HG03135 (cell line): ENCODE results near the gene QPRT.
A peak's percentile ranks its signal among the peaks of the same experiment; 100 is the strongest.
"Not testable (repeated sequence)": the region's sequence is repeated elsewhere in the genome, so short reads cannot be mapped to it uniquely, and the experiment has no call there.

Source experiments
- ATAC-seq: cut with Tn5 transposase; IDR thresholded peaks from one replicate; pipeline ENCODE4 v1.9.1; 2021; ENCODE audit warnings: mild to moderate bottlenecking, moderate library complexity; ENCODE audit not compliant: unreplicated experiment

The QPRT gene

DNA sequence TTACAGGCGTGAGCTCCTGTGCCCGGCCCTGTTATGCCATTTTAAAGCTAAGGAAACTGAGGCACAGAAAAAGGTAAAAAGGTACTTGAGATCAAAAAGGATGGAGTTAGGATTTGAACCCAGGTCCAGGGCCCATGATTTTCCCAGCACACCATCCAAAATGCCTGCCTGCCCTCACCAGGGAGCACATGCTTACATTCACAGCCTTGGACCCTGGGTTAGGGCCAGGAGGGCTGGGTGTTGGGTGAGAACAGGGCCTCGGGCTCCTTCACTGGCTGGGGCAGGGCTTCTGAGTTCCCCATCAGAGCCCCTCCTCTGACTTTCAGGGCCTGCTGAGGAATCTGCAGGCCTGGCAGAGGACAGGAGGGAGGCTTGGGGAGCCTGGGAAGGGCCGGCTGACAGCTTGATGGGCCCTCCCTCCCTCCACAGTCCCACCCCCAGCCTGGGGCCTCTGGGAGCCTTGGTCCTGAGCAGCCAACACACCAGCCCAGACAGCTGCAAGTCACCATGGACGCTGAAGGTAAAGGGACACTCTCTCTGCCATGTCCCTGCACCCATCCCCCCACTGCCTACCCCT is at the start of gene QPRT:
Gene QPRT, plus strand, starts transcription at position 490 of the 577 bp plus-strand sequence. Its CDS starts 18 bp downstream, at position 508.
- no peak for ATAC-seq

DNA sequence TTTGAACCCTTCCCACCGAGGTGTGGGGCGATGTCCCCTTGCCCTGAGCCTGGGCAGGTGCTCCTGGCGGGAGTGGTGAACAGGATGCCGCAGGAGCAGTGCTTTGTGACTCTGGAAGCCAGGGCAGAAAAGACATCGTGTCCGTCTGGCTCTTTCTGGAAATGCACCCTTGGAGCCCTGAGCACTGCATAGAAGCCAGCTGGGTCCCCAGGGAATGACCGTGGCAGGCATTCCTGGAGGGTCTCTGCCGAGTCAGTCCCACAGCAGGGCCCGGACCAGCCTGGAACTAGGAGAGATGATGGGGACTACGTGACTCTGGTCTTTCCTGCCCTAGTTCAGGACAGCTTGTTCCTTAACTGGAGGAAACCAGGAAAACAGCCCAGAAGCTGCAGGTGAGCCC is 49.7 kb upstream of the QPRT start:
- not testable (repeated sequence) for ATAC-seq

DNA sequence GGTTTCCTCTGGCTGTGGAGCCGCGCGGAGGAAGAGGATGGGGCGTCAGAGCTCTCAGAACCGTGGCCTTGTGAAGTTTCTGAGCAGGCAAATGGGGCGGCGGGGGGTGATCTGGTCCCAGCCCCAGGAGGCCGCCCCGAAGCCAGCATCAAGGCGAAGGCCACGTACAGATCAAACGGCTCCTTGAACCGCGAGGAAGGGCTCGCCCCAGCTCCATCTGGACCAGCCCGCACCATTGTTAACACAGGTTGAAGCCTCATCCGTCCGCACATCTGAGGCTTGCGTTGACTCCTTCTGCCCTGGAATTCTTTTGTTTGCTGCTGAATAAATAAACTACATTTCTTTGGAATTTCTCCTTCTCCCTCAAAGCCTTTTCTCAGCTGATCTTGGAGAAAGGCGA is 47.3 kb upstream of the QPRT start:
- not testable (repeated sequence) for ATAC-seq

DNA sequence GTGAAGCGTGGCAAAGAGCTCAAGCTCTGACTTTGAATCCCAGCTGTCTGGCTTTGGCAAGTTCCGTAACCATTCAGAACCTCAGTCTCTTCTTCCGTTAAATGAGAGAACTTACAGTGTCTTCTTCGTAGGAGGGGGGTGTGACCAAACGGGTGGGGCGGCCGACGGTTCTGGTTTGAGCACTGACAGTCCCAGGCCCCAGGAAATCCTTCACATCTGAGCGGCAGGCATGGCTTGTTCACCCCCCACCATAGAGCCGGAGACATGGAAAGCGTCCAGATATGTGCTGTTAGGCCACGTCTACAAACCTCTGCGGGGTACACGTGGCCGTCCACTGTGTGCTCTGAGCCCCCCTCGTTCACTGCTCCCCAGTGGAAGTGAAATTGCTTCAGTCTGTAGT is 43.1 kb upstream of the QPRT start:
- not testable (repeated sequence) for ATAC-seq

DNA sequence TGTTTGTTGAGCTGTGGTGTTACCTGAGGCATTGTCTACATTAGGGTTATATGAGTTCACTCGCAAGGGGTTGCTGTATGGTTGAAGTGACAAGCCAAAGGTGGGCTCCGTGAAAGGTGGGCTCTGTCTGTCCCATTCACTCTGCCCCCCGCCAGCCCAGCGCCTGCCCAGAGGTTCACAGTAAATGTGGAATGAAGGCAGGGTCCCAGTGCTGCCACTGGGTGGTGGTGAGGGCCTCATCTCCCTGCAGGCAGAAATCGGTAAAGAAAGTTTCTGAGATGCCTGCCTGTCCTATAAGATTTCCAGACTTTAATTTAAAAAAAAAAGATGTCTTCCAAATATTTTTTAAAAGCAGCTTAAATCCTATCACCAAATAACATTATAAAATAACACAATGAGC is 42.6 kb upstream of the QPRT start:
- ATAC-seq: not testable (repeated sequence)

DNA sequence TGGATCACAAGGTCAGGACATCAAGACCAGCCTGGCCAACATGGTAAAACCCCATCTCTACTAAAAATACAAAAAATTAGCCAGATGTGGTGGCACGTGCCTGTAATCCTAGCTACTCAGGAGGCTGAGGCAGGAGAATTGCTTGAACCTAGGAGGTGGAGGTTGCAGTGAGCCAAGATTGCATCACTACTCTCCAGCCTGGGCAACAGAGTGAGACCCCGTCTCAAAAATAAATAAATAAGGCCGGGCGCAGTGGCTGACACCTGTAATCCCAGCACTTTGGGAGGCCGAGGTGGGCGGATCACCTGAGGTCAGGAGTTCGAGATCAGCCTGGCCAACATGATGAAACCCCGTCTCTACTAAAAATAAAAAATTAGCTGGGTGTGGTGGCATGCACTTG is 40.2 kb upstream of the QPRT start:
- ATAC-seq: not testable (repeated sequence)

DNA sequence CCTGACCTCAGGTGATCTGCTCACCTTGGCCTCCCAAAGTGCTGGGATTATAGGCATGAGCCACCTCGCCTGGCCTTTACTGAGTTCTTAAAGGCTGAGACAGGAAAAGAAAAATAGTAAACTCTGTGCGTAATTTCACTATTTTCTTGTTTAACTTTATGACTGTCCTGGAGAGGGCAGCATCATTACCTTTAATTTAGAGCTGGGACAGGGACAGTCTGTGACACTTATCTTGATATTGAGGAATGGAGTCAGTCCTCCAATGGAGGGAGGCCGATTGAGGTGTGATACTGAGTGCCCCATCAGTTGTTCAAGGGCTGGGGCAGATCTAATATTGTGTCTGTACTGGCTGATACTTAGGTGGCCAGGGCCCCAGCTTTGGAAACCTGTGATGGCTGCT is 37.4 kb upstream of the QPRT start:
- ATAC-seq: no peak

DNA sequence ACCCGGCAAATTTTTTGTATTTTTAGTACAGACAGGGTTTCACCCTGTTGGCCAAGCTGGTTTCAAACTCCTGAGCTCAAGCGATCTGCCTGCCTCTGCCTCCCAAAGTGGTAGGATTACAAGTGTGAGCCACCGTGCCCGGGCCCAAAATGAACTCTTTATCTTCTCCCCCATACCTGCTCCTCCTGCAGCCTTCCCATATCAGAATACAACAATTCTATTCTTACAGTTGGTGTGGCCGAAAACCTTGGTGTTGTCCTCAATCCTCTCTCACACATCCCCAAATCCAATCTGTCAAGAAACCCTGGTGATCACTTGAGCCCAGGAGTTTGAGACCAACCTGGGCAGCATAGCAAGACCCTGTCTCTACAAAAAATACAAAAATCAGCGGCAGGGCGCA is 35.4 kb upstream of the QPRT start:
- no peak for ATAC-seq

DNA sequence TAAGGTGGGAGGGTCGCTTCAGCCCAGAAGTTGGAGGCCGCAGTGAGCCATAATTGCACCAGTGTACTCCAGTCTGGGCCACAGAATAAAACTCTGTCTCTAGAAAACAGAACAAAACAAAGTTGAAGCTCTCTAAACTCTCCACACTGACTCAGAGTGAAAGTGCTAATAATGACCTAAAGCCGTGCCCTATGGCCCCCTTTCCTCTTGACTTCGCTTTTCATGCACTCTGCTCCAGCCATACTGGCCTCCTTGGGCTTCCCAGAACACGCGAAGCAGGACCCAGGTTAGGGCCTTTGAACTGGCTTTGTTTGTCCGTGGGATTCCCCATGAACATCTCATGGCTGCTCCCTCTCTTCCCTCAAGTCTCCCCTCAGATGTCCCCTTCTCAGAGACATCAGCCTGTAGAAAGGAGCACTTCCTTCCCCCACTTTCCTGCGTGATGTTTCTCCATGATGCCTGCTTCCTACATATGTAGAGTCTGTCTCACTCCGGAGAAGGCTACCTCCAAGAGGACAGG is 34.6 kb upstream of the QPRT start:
- ATAC-seq: peak; percentile 63

DNA sequence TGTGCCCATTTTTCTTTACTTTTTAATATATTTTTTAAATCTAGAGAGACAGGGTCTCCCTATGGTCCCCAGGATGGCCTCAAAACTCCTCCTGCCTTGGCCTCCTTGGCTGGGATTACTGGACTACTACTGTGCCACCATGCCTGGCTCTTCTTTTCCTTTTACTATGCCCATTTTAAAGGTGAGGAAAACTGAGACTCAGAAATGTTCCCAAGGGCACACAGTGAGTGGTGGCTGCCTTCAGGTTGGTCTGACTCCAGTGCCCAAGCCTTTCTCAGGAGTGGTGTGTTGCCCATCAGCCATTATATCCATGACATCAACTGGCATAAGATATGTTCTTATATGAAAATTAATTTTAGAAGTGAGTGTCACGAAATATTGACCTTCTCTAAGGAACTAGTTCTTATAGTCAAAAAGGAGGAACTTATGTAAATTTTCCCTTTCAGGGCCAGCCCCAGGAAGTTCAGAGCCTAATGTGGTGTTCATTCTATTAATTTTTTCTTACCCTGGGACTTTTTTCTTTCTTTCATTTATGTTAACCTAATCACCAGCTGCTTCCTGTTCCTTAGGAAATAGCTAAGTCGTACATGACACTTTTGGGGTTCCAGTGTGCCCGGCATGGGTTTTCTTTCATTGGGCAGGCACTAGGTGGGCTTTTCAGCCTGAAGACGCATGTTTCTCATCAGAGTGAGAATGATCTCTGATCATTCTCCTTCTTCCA is 33.8 kb upstream of the QPRT start:
- no peak for ATAC-seq

DNA sequence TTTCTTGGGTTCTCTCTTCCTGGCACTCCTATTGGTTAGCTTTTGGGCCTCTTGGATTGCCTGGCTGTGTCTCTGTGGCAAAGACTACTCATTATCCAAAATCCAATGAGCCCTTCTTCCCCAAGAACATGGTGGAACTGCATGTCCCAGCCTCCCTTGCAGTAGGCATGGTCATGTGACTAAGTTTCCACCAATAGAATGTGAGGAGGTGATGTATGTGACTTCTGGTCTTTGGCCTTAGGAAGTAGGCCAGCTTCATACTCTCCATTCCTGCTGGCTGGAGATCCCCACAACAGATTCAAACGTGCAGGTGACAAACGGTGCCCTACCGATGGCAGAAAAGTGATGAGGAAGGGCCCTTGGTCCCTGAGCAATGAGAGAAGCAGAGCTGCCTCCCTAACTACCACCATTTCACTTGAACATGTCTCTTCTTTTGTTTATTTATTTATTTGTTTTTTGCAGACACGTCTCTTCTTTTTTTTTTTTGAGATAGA is 33.2 kb upstream of the QPRT start:
- no peak for ATAC-seq

DNA sequence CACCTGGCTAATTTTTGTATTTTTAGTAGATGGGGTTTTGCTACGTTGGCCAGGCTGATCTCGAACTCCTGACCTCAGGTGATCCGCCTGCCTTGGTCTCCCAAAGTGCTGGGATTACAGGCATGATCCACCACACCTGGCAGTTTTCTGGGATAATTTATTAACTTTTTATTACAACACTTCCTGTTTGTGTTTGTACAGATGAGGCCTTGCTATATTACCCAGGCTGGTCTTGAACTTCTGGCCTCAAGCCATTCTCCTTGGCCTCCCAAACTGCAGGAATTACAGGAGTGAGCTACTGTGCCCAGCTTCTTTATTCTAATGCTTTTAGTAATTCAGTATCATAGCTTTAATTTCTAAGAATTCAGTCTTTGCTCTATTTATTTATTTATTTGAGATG is 32.0 kb upstream of the QPRT start:
- no peak for ATAC-seq

DNA sequence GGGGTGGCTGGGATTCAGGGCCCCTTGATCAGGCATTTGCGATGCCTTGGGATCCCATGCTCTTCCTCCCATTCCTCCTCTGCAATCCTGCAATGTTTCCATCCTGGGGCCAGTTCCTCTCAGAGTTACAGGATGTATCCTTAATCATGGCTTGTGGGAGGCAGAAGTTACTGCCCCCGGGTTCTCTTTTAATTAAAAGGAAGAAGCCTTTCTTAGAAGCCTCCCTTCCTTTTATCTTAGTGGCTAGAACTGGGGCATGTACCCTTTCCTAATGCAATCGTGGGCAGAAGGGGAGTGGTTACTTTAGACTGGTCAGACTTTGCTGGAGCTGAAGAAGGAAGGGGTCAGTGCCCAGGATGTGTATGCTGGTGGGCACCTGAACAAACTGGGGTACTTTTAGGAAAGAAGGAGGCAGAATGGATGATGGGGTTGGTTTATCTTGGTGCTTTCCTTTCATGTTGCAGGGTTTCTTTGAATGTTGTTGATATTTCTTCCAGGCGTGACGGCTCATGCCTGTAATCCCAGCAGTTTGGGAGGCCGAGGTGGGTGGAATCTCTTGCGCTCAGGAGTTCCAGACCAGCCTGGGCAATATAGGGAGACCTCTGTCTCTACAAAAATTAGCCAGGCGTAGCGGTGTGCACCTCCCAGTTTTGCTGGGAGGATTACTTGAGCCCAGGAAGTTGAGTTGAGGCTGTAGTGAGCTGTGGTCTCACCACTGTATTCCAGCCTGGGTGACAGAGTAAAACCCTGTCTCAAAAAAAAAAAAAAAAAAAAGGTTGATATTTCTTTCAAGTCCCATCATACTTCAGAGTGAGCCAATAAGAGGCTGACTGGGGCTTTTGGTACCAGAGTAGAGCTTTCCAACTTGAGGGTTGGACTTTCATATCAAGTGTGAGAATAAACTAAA is 29.1 kb upstream of the QPRT start:
- ATAC-seq: no peak

DNA sequence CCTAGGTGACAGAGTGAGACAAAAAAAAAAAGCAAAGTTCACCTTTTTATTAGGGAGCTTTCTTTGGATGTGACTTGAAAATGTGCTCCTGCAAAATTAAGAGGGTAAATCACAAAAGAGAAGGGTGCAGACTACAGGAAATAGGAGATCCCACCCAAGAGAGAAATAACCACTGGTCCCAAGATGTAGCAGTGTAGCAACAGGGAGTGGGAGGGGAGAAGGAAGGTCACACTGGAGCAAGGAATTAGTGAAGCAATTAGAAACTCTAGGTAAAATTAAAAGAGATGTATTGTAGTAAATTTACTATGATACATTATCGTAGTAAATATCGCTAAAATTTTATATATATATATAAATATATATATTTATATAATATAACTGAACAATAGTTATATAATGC is 28.2 kb upstream of the QPRT start:
- no peak for ATAC-seq

DNA sequence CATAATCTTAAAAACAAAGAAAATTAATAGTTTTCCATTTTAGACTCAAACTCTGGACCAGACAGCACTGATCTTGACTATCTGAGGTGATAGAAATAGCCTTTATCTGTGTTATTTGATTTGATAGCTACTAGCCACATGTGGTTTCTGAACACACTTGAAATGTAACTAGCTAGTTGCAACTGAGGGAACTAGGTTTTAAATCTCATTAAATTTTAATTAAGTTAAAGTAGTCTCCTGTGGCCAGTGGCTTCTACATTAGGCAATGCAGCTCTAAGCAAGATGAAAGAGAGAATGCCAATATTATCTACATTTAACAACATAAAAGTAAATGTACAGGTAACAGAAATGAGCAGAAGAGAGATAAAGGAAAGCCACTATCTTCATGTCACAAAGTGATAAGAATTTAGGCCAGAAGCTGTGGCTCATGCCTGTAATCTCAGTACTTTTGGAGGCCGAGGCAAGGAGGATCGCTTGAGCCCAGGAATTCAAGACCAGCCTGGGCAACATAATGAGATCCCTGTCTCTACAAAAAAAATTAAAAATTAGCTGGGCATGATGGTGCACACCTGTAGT is 27.1 kb upstream of the QPRT start:
- no peak for ATAC-seq

DNA sequence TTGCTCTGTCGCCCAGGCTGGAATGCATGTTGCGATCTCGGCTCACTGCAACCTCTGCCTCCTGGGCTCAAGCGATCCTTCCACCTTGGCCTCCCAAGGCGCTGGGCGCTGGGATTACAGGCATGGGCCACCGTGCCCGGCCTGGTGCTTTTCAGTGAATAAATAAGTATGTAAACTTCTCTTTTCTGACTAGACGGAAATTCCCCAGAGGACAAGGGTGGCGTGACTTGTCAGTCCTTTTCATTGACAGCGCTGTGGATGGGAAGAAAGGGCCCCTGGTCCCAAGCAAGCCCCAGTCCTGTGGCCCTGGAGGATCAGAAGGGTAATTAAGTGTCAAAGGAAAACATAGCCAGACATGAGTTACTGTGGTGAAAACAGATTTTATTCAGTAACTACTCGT is 25.5 kb upstream of the QPRT start:
- no peak for ATAC-seq

DNA sequence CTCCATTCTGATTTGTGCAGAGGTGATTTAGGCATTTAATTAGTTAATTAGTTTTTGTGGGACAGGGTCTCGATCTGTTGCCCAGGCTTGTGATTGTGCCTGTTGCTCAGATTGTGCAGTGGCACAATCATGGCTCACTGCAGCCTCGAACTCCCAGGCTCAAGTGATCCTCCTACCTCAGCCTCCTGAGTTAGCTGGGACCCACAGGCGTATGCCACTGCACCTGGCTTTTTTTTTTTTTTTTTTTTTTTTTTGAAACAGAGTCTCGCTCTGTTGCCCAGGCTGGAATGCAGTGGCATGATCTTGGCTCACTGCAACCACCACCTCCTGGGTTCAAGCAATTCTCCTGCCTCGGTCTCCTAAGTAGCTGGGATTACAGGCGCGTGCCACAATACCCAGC is 25.1 kb upstream of the QPRT start:
- not testable (repeated sequence) for ATAC-seq

DNA sequence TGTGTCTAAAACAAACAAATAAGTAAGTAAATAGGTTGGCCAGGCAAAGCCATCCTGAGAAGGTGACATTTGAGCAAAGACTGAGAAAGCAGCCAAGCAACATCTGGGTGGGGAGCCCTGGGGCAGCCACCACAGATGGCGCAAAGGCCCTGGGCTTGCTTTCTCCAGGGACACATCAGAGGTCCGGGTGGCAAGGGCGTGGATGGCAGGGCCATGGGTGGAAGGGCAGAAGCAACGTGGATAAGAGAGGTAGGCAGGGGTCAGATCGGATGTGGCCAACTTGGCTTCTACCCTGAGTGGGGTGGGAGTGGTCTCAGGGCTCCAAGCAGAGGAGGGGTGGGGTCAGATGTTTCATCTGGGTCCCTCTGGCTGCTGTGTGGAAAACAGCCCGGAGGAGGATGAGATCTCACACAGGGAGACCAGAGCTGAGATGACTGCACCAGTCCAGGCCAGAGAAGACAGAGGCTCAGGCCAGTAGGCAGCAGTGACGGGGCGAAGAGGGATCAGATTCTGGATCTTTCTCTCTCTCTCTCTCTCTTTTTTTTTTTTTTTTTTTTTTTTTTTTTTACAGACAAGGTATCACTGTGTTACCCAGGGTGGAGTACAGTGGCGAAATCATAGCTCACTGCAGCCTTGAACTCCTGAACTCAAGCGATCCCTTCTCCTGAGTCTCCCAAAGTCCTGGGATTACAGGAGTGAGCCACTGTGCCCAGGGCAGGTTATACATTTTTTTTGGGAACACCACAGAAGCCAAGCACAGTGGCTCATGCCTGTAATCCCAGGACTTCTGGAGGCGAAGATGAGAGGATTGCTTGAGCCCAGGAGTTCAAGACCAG is 22.1 kb upstream of the QPRT start:
- no peak for ATAC-seq

DNA sequence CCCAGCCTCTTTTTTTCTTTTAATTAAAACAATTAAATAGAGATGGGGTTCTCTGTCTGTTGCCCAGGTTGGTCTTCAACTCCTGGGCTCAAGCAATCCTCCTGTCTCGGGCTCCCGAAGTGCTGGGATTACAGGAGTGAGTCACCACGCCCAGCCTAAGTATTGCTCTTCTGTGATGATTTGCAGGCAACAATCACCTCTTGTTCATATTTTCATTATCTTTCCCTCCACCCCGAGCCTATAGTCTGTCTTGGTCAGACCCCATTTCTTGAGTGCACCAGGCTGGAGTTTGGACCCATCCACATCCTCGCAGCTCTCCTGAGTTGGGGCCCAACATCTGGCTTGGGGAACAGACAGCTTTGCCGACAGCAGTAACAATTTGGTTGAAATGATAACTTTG is 20.3 kb upstream of the QPRT start:
- ATAC-seq: no peak
